ENCODE results near the gene FAM53B.

DNA sequence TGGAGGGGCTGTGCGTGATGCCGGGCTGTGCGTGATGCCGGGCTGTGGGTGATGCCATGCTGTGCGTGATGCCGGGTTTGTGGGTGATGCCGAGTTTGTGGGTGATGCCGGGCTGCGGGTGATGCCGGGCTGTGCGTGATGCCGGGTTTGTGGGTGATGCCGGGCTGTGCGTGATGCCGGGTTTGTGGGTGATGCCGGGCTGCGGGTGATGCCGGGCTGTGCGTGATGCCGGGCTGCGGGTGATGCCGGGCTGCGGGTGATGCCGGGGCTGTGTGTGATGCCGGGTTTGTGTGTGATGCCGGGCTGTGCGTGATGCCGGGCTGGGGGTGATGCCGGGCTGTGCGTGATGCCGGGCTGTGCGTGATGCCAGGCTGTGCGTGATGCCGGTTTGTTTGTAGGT lies 128.9 kb downstream of the FAM53B start:
- TF ChIP-seq, protein P1, sequence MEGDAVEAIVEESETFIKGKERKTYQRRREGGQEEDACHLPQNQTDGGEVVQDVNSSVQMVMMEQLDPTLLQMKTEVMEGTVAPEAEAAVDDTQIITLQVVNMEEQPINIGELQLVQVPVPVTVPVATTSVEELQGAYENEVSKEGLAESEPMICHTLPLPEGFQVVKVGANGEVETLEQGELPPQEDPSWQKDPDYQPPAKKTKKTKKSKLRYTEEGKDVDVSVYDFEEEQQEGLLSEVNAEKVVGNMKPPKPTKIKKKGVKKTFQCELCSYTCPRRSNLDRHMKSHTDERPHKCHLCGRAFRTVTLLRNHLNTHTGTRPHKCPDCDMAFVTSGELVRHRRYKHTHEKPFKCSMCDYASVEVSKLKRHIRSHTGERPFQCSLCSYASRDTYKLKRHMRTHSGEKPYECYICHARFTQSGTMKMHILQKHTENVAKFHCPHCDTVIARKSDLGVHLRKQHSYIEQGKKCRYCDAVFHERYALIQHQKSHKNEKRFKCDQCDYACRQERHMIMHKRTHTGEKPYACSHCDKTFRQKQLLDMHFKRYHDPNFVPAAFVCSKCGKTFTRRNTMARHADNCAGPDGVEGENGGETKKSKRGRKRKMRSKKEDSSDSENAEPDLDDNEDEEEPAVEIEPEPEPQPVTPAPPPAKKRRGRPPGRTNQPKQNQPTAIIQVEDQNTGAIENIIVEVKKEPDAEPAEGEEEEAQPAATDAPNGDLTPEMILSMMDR (IDR thresholded peaks at IDR 0.05): no peak
- TF ChIP-seq POLR2A (IDR thresholded peaks at IDR 0.05) (no peak), POLR2AphosphoS5 (IDR thresholded peaks at IDR 0.05) (no peak)
